Heart right ventricle (tissue), 16 donors: ENCODE results near the gene KCNJ6. TPM values are rescaled to one million over a fixed set of nuclear protein-coding genes. Genes with fewer than 3 reads are reported as not detected.

Experiments
- ATAC-seq, 8 donors: fragments of 200-7000 bp; cut with Tn5 transposase; one replicate each; pipeline ENCODE4 v1.9.1; 2020; ENCODE audit warnings: mild to moderate bottlenecking in 8 of 8, moderate library complexity in 8 of 8, moderate number of reproducible peaks in 1 of 8
- DNase-seq, 2 donors: peaks; one replicate each; pipeline ENCODE4 v3.0.0-alpha.2; 2020
- H3K27ac ChIP-seq, 10 donors: fragments of 200-600 bp; sonication (generic) in 2 of 10; one replicate each; pipeline versions ENCODE4 v1.5.0 to v1.8.0; 2020 to 2022; ENCODE audit warnings: mild to moderate bottlenecking in 3 of 10
- H3K27me3 ChIP-seq, 7 donors: fragments of 200-600 bp; one replicate each; pipeline ENCODE4 v1.8.0; 2021 to 2022; ENCODE audit warnings: mild to moderate bottlenecking in 2 of 7
- H3K36me3 ChIP-seq, 9 donors: fragments of 200-600 bp; sonication (generic) in 1 of 9; one replicate each; pipeline versions ENCODE4 v1.5.0 to v1.8.0; 2020 to 2022; ENCODE audit warnings: mild to moderate bottlenecking in 2 of 9
- H3K4me1 ChIP-seq, 9 donors: fragments of 200-600 bp; sonication (generic) in 1 of 9; one replicate each; pipeline versions ENCODE4 v1.5.0 to v1.8.0; 2020 to 2022; ENCODE audit warnings: mild to moderate bottlenecking in 4 of 9
- H3K4me3 ChIP-seq, 10 donors: fragments of 200-600 bp; sonication (generic) in 2 of 10; one replicate each; pipeline versions ENCODE4 v1.5.0 to v1.8.0; 2020 to 2022; ENCODE audit warnings: mild to moderate bottlenecking in 7 of 10, moderate library complexity in 2 of 10
- H3K9me3 ChIP-seq, 11 donors: fragments of 200-600 bp in 10 of 11; sonication (generic) in 2 of 11; one replicate each; pipeline versions ENCODE4 v1.5.0 to v1.8.0; 2013 to 2022; ENCODE audit warnings: mild to moderate bottlenecking in 2 of 11, control low read depth in 1 of 11, moderate library complexity in 1 of 11
- WGBS, 2 donors: extraction: QIAGEN DNeasy Blood & Tissue Kit; methylation state at CpG; one replicate each; pipeline ENCODE4 v1.1.7; 2013; ENCODE audit warnings: inconsistent platforms in 1 of 2; 5-methylcytosine and 5-hydroxymethylcytosine counted together
- intact Hi-C, 10 donors: fragments of 100-400 bp; cut with DNase I; formaldehyde crosslinking; loops; one replicate each; pipeline versions ENCODE4 v1.11.1 to v1.14.2; 2022
- polyA plus RNA-seq, 2 donors: library from polyadenylated mRNA; stranded (reverse); fragments of 200-250 nt; gene quantifications; one replicate each; pipeline ENCODE4 v1.2.3, GENCODE V29; 2013
- total RNA-seq, 10 donors: library from RNA; stranded (reverse); fragmentation: NEBNext Ultra II Directional in 3 of 10; extraction: Animal tissue kit (Norgen Biotek cat#: 25700) in 3 of 10; gene quantifications; one replicate each; pipeline versions ENCODE4 v1.2.1 to v1.2.4, GENCODE V29; 2021 to 2023
- TF ChIP-seq, protein P1 (sequence below), 9 donors: fragments of 200-600 bp; sonication (generic) in 2 of 9; IDR thresholded peaks; one replicate each; pipeline versions ENCODE4 v1.5.0 to v1.8.0; 2021 to 2022; ENCODE audit warnings: antibody characterized with exemption in 9 of 9, mild to moderate bottlenecking in 5 of 9, moderate library complexity in 1 of 9
- donor health status: Arrhythmogenic right ventricular cardiomyopathy.
- donor health status: ischemic (EF 13 %, LVEDD 7.1; RV severe dilation, severe dysfunction).
- donor health status: healthy with polysubstance abuse.
- donor health status: DM: no; HTN: yes; CAD: no.
- donor health status: DM: no; HTN: no; CAD: no.
- donor health status: ischemic (EF 25% LVEDD 6.9; RV normal size, moderate dysfunction).
- donor health status: ischemic (EF 25% LVEDD 5.7; RV mildly dilated, moderate dysfunction).
- donor health status: healthy.
- donor health status: DM: yes; HTN: yes; CAD: no.
- donor health status: Ischemic cardiomyopathy.
- donor health status: ischemic (EF 35%, LVEDD 5.7; RV mildly dilated, moderate dysfunction).
- donor health status: nonischemic (EF 11% LVEDD 7.7; RV severe dilation, severe dysfunction).
- donor health status: DM: yes; HTN: yes; CAD: no.
- donor health status: PGD.
- donor health status: ischemic (EF 29% LVEDD 5.4; RV normal size, mild dysfunction).
- donor health status: nonischemic (EF 23%, LVEDD 6.1; RV moderate dilation, normal function).

The KCNJ6 gene
- total and polyA plus RNA-seq, 12 donors = not detected

DNA sequence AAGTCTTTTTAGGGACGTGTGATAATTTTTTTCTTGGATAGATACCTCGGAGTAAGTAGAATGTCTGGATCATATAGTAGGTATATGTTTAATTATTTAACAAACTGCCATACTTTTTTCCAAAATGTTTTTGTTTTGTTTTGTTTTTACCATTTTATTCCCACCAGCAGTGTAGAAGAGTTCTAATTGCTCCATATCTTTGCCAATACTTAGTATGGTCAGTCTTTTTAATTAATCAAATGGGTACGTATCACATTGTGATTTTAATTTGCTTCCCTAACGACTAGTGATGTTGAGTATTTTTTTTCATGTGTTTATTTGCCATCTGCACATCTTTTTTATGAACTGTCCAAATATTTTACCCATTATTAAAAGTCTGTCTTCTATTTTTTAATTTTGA is 23.6 kb upstream of the KCNJ6 start:
- no peak for ATAC-seq
- no peak for DNase-seq
- Histone ChIP-seq H3K36me3 (no peaks in the 10 kb centered on the region), H3K27me3 (peaks cover 0 to 4% (median 0%) of the 10 kb centered on the region in 7 donors), H3K27ac (no peak overlapping the region), H3K9me3 (peaks cover 0 to 9% (median 0%) of the 10 kb centered on the region in 11 donors), H3K4me1 (peaks cover 0 to 7% (median 0%) of the 10 kb centered on the region in 9 donors), H3K4me3 (no peak overlapping the region)
- TF ChIP-seq, protein P1, sequence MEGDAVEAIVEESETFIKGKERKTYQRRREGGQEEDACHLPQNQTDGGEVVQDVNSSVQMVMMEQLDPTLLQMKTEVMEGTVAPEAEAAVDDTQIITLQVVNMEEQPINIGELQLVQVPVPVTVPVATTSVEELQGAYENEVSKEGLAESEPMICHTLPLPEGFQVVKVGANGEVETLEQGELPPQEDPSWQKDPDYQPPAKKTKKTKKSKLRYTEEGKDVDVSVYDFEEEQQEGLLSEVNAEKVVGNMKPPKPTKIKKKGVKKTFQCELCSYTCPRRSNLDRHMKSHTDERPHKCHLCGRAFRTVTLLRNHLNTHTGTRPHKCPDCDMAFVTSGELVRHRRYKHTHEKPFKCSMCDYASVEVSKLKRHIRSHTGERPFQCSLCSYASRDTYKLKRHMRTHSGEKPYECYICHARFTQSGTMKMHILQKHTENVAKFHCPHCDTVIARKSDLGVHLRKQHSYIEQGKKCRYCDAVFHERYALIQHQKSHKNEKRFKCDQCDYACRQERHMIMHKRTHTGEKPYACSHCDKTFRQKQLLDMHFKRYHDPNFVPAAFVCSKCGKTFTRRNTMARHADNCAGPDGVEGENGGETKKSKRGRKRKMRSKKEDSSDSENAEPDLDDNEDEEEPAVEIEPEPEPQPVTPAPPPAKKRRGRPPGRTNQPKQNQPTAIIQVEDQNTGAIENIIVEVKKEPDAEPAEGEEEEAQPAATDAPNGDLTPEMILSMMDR (IDR thresholded peaks at IDR 0.05) = no peak
- intact Hi-C loops = no loop called here
- 87 to 89% methylated on average over 4 of the region's 4 CpGs for WGBS, 2 donors

DNA sequence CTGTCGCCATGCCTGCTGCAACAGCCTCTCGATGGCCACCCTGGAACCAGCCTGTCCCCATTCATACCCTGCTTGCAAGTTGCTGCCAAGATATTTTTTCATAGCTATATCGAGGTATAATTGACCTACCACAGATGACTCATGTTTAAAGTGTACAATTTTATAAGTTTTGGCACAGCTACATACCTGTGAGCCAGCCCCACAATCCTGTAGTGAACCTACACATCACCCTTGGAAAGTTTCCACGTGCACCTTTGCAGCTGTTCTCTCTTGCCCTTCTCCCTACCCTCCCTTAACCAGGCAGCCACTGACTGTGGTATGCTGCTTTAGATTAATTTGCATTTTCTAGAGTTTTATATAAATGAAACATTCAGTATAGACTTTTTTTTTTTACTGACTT is 23.0 kb upstream of the KCNJ6 start:
- intact Hi-C loops = no loop called here
- TF ChIP-seq, protein P1 (IDR thresholded peaks at IDR 0.05) = no peak
- H3K27ac ChIP-seq = no peak overlapping the region
- H3K9me3 ChIP-seq = peaks cover 0 to 9% (median 0%) of the 10 kb centered on the region in 11 donors
- H3K36me3 ChIP-seq = no peaks in the 10 kb centered on the region
- 81% methylated on average over 4 of the region's 4 CpGs for WGBS, 2 donors
- peaks cover 0 to 4% (median 0%) of the 10 kb centered on the region in 7 donors for H3K27me3 ChIP-seq
- ATAC-seq (no peak), DNase-seq (no peak)
- H3K4me3 ChIP-seq = no peak overlapping the region
- peaks cover 0 to 7% (median 0%) of the 10 kb centered on the region in 9 donors for H3K4me1 ChIP-seq

DNA sequence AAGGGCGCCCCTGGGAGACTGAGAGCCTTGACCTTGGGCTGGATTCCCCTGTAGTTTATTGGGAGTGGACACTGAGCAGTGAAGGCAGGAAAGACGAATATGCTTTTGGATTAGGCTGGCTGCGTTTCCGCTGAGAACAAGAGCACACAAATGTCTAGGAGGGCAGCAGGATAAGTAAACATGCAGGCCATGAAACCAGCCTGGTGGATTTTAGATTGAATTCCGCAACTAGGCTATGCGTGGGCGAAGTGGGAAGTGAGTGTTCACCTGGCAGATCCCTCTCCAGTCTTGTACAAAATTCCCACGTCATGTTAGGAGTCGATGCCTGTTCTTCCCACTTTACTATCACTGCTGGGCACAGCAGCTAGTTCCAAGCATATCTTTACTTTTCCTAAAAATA is 21.4 kb upstream of the KCNJ6 start:
- peaks cover 0 to 7% (median 0%) of the 10 kb centered on the region in 9 donors for H3K4me1 ChIP-seq
- TF ChIP-seq, protein P1 (IDR thresholded peaks at IDR 0.05) = no peak
- no peak overlapping the region for H3K27ac ChIP-seq
- H3K36me3 ChIP-seq = no peaks in the 10 kb centered on the region
- H3K9me3 ChIP-seq = peaks cover 0 to 22% (median 8%) of the 10 kb centered on the region in 11 donors
- intact Hi-C loops = no loop called here
- ATAC-seq = no peak
- WGBS, 2 donors = 85 to 87% methylated on average over 9 of the region's 9 CpGs
- DNase-seq = no peak
- no peak overlapping the region for H3K4me3 ChIP-seq
- H3K27me3 ChIP-seq = peaks cover 0 to 4% (median 0%) of the 10 kb centered on the region in 7 donors

DNA sequence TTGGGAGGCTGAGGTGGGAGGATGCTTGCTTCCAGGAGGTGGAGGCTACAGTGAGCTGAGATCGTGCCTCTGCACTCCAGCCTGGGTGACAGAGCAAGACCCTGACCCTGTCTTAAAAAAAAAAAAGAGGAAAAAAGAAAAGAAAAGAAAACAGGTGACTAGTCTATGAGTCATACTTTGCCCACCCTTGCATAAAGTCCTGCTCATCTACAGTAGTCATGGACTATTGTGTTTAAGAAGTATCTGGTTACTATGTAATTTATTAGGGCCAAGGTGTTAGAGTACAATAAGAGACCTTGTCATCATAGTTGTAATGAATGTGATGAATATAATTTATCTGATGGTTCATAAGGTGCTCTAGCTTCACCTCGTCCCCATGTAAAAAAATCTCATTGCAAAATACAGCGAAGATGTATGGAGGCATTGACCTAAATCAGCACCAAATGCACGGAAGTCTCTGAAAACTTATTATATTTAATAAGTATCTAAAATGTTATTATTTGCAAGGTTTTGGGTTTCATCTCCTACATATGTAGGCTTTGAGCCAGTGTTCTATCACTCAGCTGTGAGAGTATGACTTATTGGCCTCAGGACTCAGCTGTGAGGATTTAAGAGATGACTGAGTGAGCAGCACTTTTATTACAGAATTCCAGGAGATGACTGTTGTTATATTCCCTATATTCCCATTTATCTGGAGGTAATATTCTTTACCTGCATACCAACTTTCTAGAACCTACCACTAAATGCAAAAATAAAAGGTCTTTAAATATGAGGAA is 19.9 kb upstream of the KCNJ6 start:
- Histone ChIP-seq H3K4me1 (peaks cover 0 to 7% (median 0%) of the 10 kb centered on the region in 9 donors), H3K36me3 (no peaks in the 10 kb centered on the region), H3K9me3 (peaks cover 0 to 32% (median 19%) of the 10 kb centered on the region in 11 donors), H3K4me3 (no peak overlapping the region), H3K27me3 (peaks cover 0 to 4% (median 0%) of the 10 kb centered on the region in 7 donors), H3K27ac (no peak overlapping the region)
- intact Hi-C loops = no loop called here
- 89 to 90% methylated on average over 4 of the region's 4 CpGs for WGBS, 2 donors
- no peak for ATAC-seq
- no peak for DNase-seq
- TF ChIP-seq, protein P1 (IDR thresholded peaks at IDR 0.05) = no peak
